Measurements from ENCODE around the gene ELL.
A peak's percentile ranks its signal among the peaks of the same experiment; 100 is the strongest.

Gene ELL

DNA sequence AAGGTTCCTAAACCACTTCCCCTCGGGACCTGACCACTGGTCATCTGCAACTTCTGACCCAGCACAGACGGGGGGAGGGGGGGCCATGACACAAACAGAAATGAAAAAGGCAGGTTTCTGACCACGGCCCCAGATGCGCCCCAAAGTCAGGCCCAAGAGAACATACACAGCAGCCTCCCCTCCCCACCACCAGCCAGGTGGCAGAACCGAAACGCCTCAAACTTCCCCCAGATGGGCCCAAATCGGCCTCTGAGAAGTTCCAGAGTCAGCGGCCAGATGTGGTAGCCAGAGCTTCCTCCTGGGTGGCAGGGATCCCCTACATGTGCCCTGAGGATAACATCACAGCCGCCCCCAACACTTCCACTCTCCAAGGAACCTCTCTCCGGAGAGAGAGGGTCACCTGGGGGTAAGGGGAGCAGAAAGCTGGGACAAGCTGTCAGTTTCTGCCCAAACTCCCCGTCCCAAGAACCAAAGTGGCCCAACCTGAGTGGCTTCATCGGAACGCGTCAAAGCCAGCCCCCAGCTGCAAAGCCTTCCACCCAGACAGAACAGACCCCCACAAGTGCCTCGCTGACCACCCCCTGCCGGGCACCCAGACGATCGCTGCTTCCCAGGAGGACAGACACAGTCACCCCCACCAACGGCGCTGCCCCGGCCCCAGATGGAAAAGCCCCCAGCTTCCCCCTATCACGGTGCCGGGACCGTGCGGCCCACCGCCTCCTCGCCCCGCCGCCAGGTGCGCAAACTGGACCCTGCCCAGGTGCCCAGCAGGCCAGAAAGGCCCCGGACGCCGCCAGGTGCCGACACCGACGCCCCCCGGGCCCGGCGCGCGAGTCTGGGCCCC lies 800 bp downstream of the ELL start:
- H3K4me1 Mint-ChIP-seq, result peaks cover 12% of the 10 kb centered on the region
- H3K36me3 Mint-ChIP-seq, result no peaks in the 10 kb centered on the region
- DNase-seq (ENCODE audit: low spot score in 2 of 2) (peak; percentile 56 to 58), ATAC-seq (ENCODE audit: low read depth) (peak; percentile 5)
- no peaks in the 10 kb centered on the region for H3K27me3 Mint-ChIP-seq
- H3K4me3 Mint-ChIP-seq, result peak overlapping the region; percentile 95
- H3K27ac Mint-ChIP-seq, result peak overlapping the region; percentile 93
- H3K9me3 Mint-ChIP-seq, result no peaks in the 10 kb centered on the region

DNA sequence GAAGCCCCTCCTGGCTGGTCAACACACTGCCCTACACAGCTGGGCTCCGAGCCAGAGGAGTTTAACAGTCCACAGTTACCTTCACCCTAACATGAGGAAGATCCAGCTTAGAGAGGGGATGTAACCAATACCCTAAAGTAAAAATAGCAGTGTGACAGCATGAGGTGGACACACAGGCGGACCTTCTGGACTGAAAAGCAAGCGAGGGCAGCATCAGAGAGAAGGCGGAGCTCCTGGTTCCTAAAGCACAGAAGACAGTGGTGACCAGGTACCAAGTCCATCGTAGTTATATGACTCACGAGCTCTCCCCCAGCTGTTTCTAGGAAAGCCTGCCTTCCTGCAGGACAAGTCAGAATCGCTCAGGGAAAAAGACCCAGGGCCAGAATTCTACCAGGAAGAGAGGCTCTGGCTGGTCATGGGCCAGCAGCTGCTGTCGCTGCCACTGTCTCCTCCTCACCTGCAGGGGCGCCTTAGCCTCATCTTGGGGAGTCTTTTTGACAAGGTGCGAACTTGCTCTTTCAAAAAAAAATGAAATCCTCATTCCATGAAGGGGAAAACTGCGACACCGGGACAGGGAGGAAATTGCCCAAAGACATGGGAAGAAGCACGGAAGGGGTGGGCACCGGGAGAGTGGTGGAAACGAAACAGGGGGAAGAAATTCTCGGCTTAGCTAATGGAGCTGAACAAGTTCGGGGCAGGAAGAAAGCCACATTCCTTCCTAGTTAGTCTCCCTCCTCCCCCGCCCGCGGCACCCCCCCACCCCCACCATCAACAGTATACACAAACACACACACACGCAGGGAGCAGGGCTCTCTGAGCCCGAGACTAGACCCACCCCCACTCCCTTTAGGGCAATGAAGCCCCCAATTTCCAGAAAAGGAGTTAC lies 1.7 kb downstream of the ELL start:
- H3K27me3 Mint-ChIP-seq, result no peaks in the 10 kb centered on the region
- ATAC-seq (ENCODE audit: low read depth), result no peak
- H3K27ac Mint-ChIP-seq, result peak overlapping the region; percentile 93
- no peaks in the 10 kb centered on the region for H3K9me3 Mint-ChIP-seq
- H3K4me3 Mint-ChIP-seq, result peak overlapping the region; percentile 95
- peaks cover 12% of the 10 kb centered on the region for H3K4me1 Mint-ChIP-seq
- H3K36me3 Mint-ChIP-seq, result no peaks in the 10 kb centered on the region
- peak; percentile 44 to 58 for DNase-seq (ENCODE audit: low spot score in 2 of 2)

DNA sequence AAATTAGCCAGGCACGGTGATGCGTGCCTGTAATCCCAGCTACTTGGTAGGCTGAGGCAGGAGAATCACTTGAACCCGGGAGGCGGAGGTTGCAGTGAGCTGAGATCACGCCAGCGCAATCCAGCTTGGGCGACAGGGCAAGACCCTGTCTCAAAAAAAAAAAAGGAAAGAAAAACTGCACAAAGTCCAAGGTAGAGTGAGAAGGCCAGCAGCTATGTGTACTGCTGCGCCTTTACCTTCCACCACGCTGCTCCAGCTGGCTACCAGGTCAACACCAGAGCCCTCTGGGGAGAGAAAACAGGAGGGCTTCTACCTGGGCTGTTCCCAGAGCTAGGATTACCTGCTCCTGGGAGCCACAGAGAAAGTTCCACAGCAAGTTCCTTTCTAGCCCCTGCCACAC lies 3.2 kb downstream of the ELL start:
- no peak overlapping the region for H3K27ac Mint-ChIP-seq
- no peaks in the 10 kb centered on the region for H3K27me3 Mint-ChIP-seq
- H3K36me3 Mint-ChIP-seq, result no peaks in the 10 kb centered on the region
- H3K4me1 Mint-ChIP-seq, result peaks cover 14% of the 10 kb centered on the region
- ATAC-seq (ENCODE audit: low read depth), result no peak
- no peaks in the 10 kb centered on the region for H3K9me3 Mint-ChIP-seq
- DNase-seq (ENCODE audit: low spot score in 2 of 2), result no peak
- H3K4me3 Mint-ChIP-seq, result no peak overlapping the region

DNA sequence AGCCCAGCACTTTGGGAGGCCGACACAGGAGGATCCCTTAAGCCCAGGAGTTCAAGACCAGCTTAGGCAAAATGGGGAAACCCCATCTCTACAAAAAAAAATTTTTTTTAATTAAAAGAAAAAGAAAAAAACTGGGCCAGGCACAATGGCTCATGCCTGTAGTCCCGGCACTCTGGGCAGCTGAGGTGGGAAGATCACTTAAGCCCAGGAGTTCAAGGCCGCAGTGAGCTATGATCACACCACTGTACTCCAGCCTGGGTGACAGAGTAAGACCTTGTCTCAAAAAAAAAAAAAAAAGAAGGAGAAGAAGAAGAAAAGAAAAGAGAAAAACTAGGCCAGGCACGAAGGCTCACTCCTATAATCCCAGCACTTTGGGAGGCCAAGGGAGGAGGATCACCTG lies 4.3 kb downstream of the ELL start:
- no peaks in the 10 kb centered on the region for H3K36me3 Mint-ChIP-seq
- H3K27me3 Mint-ChIP-seq, result no peaks in the 10 kb centered on the region
- DNase-seq (ENCODE audit: low spot score in 2 of 2) (no peak), ATAC-seq (ENCODE audit: low read depth) (no peak)
- H3K4me1 Mint-ChIP-seq, result peaks cover 19% of the 10 kb centered on the region
- no peak overlapping the region for H3K27ac Mint-ChIP-seq
- no peaks in the 10 kb centered on the region for H3K9me3 Mint-ChIP-seq
- H3K4me3 Mint-ChIP-seq, result no peak overlapping the region

DNA sequence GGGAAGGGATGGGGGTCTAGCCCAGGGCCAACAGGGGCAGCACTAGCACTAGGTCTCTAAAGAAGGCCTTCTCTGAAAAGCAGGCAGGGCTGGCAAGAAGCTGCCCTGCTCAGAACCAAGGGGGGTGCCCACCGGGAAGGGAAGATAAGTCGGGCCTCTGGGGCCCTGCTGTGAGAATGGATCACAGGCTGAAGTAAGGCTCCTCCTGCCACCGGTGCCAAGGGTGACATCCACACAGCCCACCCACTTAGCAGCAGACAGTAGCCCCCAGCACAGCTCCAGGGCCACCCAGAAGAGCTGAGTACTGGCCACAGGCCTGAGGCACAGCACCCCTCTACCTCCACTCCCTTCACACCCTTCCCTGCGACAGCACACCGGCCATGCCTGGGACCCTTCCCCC lies 5.9 kb downstream of the ELL start:
- peaks cover 16% of the 10 kb centered on the region for H3K4me1 Mint-ChIP-seq
- H3K27me3 Mint-ChIP-seq, result no peaks in the 10 kb centered on the region
- no peak overlapping the region for H3K27ac Mint-ChIP-seq

DNA sequence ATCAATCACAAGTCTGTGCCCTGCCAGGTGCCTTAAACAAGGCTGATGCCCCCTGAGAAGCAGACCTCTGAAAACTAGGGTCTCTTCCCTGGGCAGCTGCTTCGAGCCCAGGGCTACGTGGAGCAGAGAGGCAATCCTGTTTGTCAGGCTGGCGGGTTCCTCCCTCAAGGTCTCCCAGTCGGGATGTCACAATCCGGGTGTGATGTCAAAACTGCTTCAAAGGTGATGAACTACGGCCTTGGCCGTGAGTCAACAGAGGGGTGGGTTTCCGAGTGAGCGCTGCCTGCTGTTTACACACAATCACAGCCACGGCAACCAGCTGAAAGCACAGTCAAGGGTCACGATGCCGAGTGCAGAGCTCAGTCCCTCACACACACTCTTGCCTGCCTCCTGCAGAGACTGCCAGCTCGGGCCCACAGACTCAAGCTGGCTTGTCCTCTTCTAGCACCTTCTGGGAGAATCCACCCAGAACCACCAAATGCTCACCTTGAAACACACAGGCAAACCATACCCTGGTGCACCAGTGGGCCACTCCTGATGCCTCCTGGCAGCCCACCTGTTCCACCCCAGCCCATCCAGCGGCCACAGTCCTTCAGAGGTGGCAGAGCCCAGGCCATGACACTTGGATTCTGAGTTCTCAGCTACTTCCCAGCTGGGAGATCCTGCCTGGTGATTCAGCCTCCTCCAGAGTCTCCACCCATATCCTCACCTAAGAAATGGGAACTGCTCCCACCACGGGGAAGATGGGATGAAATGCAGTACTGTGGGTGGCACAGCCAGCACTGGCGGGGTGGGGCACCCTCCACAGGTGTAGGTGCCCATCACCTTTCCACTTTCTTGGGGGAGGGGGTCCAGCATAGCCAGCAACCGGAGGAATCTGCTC lies 6.8 kb downstream of the ELL start:
- Mint-ChIP-seq H3K9me3 (no peaks in the 10 kb centered on the region), H3K27ac (no peak overlapping the region), H3K4me1 (peaks cover 10% of the 10 kb centered on the region), H3K27me3 (no peaks in the 10 kb centered on the region), H3K4me3 (no peak overlapping the region), H3K36me3 (no peaks in the 10 kb centered on the region)
- no peak for DNase-seq (ENCODE audit: low spot score in 2 of 2)
- ATAC-seq (ENCODE audit: low read depth), result no peak

More for the DNA sequence above, 5.9 kb downstream of the ELL start:
- no peaks in the 10 kb centered on the region for H3K9me3 Mint-ChIP-seq
- DNase-seq (ENCODE audit: low spot score in 2 of 2), result no peak
- ATAC-seq (ENCODE audit: low read depth), result no peak
- no peaks in the 10 kb centered on the region for H3K36me3 Mint-ChIP-seq
- H3K4me3 Mint-ChIP-seq, result no peak overlapping the region

DNA sequence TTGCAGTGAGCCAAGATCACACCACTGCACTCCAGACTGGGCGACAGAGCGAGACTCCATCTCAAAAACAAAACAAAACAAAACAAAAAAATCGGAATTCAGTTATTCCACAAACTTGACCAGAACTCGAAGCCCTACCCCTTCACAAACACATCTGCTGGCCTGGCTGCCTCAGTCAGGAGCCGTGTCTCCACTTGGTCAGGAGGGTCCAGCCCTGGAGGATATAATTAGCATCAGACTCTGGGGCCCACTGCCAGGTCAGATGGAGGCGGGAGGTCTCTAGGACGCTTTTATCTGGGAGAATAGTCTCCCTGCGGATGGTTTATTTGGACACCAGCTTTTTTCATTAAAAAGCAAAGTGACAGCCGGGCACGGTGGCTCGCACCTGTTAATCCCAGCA lies 8.0 kb downstream of the ELL start:
- Mint-ChIP-seq H3K27ac (no peak overlapping the region), H3K27me3 (no peaks in the 10 kb centered on the region), H3K9me3 (no peaks in the 10 kb centered on the region), H3K4me1 (peaks cover 9% of the 10 kb centered on the region), H3K36me3 (no peaks in the 10 kb centered on the region), H3K4me3 (no peak overlapping the region)
- DNase-seq (ENCODE audit: low spot score in 2 of 2), result no peak
- no peak for ATAC-seq (ENCODE audit: low read depth)

DNA sequence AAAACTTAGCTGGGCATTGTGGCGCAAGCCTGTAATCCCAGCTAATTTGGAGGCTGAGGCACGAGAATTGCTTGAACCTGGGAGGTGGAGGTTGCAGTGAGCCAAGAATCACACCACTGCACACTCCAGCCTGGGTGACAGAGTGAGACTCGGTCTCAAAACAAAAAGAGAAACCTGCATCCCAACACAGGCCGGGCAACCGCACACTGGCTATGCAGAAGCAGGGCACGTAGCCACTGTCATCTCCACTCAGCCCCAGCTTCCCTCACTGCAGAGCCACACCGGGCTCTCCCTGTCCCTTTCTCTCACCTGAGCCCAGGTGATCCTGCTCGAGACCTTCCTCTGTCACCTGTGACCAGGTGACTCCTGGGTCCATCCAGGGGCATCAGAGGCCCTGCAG lies 11.7 kb downstream of the ELL start:
- DNase-seq (ENCODE audit: low spot score in 2 of 2) (no peak), ATAC-seq (ENCODE audit: low read depth) (no peak)
- no peak overlapping the region for H3K27ac Mint-ChIP-seq
- peaks cover 26% of the 10 kb centered on the region for H3K4me1 Mint-ChIP-seq
- no peaks in the 10 kb centered on the region for H3K36me3 Mint-ChIP-seq
- H3K4me3 Mint-ChIP-seq, result no peak overlapping the region
- H3K9me3 Mint-ChIP-seq, result no peaks in the 10 kb centered on the region
- H3K27me3 Mint-ChIP-seq, result no peaks in the 10 kb centered on the region

DNA sequence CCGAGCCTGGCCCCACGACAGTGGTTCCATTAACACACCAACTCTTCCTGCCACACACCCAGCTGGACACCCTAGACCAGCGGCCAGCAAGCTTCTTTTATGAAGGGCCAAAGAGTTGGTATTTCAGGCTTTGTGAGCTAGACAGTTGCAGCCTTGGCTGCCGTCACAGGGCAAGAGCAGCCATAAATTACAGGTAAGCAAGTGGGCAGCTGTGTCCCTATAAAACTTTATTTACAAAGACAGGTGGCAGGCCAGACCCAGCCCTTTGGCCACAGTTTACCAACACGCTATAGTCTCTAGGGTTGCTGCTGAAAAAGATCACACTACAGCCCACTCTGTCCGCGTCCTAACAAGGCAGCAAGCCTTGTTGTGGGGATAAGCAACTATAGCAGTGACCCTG lies 13.3 kb downstream of the ELL start:
- Mint-ChIP-seq H3K4me3 (no peak overlapping the region), H3K36me3 (no peaks in the 10 kb centered on the region), H3K27ac (no peak overlapping the region), H3K9me3 (no peaks in the 10 kb centered on the region), H3K4me1 (peaks cover 37% of the 10 kb centered on the region), H3K27me3 (no peaks in the 10 kb centered on the region)
- ATAC-seq (ENCODE audit: low read depth) (no peak), DNase-seq (ENCODE audit: low spot score in 2 of 2) (no peak)

DNA sequence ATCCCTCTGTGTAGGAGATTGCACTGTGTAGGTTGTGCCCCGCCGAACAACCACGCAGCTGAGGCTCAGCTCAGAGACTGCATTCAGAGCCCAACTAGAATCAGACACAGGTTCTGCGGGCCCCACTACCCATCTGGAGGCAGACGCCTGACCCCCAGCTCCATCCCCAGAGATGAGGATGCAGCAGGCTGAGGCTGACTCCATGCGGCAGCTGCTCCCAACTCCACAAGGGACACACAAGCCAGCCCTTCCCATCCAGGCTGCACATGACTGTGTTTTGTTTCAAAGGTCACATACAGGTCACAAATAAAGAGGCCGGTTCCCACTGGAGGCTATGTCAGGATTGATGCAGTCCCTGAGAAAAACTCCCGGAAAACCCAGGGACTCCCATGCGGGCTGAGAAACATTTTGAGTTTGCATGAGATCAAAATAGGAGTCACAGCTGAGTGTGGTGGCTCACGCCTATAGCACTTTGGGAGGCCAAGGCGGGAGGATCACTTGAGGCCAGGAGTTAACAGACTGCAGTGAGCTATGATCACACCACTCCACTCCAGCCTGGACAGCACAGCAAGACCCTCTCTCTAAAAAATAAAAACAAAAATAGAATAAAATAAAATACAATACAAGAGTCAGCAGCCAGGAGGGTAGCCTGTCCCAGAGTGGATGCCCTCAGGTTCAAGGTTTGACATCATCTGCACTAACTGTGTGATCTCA lies 14.0 kb downstream of the ELL start:
- ATAC-seq (ENCODE audit: low read depth), result no peak
- no peaks in the 10 kb centered on the region for H3K27me3 Mint-ChIP-seq

DNA sequence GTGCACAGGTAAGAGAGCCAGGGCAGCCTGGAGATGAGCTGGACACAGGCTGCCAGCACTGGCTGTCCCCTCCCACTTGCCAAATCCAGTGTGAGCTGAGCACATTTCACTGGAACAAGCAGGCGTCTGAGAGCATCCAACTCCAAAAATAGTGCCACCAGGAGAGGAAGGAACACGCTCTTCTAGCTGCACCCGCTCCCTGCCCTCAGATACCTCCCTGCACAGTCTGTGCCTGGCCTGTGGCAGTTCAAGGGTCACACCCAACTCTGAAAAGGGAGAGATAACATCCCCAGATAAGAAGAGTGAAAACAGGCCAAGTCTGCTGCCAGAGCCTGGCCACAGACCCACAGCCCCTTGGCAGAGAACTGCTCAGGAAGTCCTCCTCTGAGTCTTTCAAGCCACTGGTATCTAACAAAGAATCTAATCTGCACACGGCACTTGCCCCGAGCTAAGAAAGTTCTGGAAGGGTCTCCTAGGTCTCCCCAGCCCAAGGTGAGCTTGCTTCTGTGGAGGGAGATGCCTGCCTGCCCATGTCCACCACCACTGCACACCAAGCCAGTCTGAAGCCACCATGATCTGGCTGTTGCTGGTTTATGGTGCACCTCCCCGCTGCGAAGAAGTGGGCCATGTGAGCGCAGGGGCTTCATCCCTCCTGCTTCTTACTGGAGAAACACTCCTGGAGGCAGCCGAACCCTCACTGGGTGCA lies 14.7 kb downstream of the ELL start:
- H3K4me1 Mint-ChIP-seq, result peaks cover 44% of the 10 kb centered on the region
- no peaks in the 10 kb centered on the region for H3K27me3 Mint-ChIP-seq
- DNase-seq (ENCODE audit: low spot score in 2 of 2) (no peak), ATAC-seq (ENCODE audit: low read depth) (no peak)
- H3K36me3 Mint-ChIP-seq, result no peaks in the 10 kb centered on the region
- no peak overlapping the region for H3K4me3 Mint-ChIP-seq
- no peaks in the 10 kb centered on the region for H3K9me3 Mint-ChIP-seq
- H3K27ac Mint-ChIP-seq, result no peak overlapping the region

More for the DNA sequence above, 14.0 kb downstream of the ELL start:
- Mint-ChIP-seq H3K36me3 (no peaks in the 10 kb centered on the region), H3K4me1 (peaks cover 37% of the 10 kb centered on the region), H3K9me3 (no peaks in the 10 kb centered on the region), H3K4me3 (no peak overlapping the region), H3K27ac (no peak overlapping the region)
- DNase-seq (ENCODE audit: low spot score in 2 of 2), result no peak

DNA sequence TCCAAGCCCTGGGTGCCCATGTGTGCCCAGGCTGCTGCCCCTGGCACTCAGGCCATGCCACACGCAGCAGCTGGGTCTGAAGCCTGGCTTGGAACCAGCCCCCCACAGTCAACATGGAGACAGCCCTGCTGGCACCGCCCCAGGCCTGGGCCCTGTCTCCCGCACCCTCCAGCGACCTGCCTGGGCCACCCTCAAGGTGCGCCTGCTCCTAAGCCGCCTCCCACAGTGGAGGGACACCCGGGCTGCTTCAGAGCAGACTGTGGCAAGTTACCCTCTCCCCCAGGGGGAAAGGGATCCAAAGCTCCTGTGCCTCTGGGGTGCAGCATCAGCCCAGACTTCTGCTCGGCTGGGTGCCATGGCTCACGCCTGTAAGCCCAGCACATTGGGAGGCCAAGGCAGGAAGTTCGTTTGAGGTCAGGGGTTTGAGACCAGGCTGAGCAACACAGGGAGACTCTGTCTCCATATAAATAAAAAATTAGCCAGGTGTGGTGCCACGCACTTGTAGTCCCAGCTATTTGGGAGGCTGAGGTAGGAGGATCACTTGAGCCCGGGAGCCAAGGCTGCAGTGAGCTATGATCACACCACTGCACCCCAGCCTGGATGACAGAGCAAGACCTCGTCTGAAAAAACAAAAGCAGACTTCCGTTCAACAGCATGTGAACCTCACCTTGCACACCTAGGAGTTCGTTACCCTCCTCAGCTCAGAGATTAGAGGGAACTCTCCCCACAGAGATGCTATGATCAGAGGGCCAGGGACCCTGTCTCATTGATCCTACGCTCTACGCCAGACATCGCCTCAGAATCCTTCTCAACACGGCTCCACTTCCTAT lies 15.6 kb downstream of the ELL start:
- Mint-ChIP-seq H3K36me3 (peaks cover under 1% of the 10 kb centered on the region), H3K27me3 (no peaks in the 10 kb centered on the region), H3K4me3 (no peak overlapping the region), H3K4me1 (peaks cover 52% of the 10 kb centered on the region), H3K9me3 (no peaks in the 10 kb centered on the region), H3K27ac (no peak overlapping the region)
- DNase-seq (ENCODE audit: low spot score in 2 of 2) (no peak), ATAC-seq (ENCODE audit: low read depth) (no peak)

Measured in memory B cell (primary cell).